ENCODE measurements around the gene ZNF664. TPM values are rescaled to one million over a fixed set of nuclear protein-coding genes. Genes with fewer than 3 reads are reported as not detected.

ZNF664 gene
- total and polyA plus RNA-seq, 2 of the 8 experiments (the other 6 are each of a cell fraction or from before 2014, with no cell fraction given): 22.8 to 51.4 TPM

DNA sequence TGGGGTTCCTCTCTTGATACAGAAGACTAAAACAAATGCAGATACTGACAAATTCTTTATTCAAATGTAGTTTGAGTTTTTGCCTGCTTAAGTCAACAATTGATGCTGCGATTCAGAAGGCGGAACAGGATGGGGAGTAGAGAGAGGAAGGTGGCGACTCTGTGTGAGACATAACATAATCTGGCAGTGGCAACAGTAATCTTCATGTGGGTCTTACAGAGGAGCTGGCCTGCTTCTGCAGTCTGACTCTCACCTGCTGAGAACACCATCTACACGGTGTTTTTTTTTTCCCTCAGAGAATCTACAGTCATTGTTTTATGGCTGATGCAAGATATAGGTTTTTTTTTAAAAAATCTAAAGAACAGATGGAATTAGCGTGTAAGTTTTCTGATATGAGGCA lies 10.5 kb upstream of the ZNF664 start:
- Histone ChIP-seq H3K23me2 (ENCODE audit: low read depth, low read length) (no peaks in the 10 kb centered on the region), H3K4me2 (ENCODE audit: insufficient read depth in 1 of 2, low read depth in 2 of 2, low read length in 2 of 2) (no peak overlapping the region), H4K5ac (ENCODE audit: insufficient read length, low read depth, low read length) (no peak overlapping the region), H3K9me3 (ENCODE audit: insufficient read depth in 2 of 2, low read depth in 1 of 2, low read length in 1 of 2) (no peaks in the 10 kb centered on the region), H3K9ac (replicated peaks in 1 of 4; ENCODE audit: extremely low read depth in 1 of 4, low read depth in 3 of 4, low read length in 3 of 4) (no peak overlapping the region), H3K36me3 (ENCODE audit: control insufficient read depth in 2 of 4, insufficient read depth in 4 of 4, low read length in 3 of 4) (0 out of 8 replicates have a peak, but pooled peaks cover 0 to 2% (median 0%) of the 10 kb centered on the region in 4 experiments), H4K8ac (ENCODE audit: extremely low read depth, insufficient read depth, low read length) (no peak overlapping the region), H3K27me3 (replicated peaks in 1 of 4; ENCODE audit: control insufficient read depth in 3 of 4, extremely low read depth in 1 of 4, insufficient read depth in 3 of 4, low read length in 3 of 4) (peaks cover 42 to 71% (median 65%) of the 10 kb centered on the region in 4 experiments), H3K56ac (replicated peaks; ENCODE audit: insufficient read length, low read depth, low read length) (no peak overlapping the region), H2BK5ac (ENCODE audit: low read depth, low read length) (no peak overlapping the region), H4K20me1 (replicated peaks in 1 of 2; ENCODE audit: control insufficient read depth in 1 of 2, insufficient read depth in 2 of 2, low read length in 2 of 2) (peaks cover 2 to 16% of the 10 kb centered on the region in 2 experiments), H2BK120ac (replicated peaks; ENCODE audit: low read depth, low read length) (no peak overlapping the region), H2AK5ac (ENCODE audit: low read depth, low read length) (no peak overlapping the region), H2BK20ac (ENCODE audit: low read length) (no peak overlapping the region), H2BK15ac (ENCODE audit: low read length) (no peak overlapping the region), H3K4me1 (replicated peaks in 1 of 4; ENCODE audit: control insufficient read depth in 3 of 4, insufficient read depth in 4 of 4, low read length in 3 of 4) (no peaks in the 10 kb centered on the region), H3K14ac (ENCODE audit: insufficient read length) (no peak overlapping the region), H2AFZ (ENCODE audit: low read length) (no peak overlapping the region), H3K79me1 (ENCODE audit: low read depth, low read length) (no peaks in the 10 kb centered on the region), H3K18ac (ENCODE audit: extremely low read depth, low read length) (no peak overlapping the region), H2BK12ac (ENCODE audit: low read depth, low read length) (no peak overlapping the region), H3K79me2 (ENCODE audit: control insufficient read depth in 1 of 2, insufficient read depth in 2 of 2, low read length in 2 of 2) (no peaks in the 10 kb centered on the region), H3K4ac (replicated peaks; ENCODE audit: insufficient read length, low read depth, low read length) (no peak overlapping the region), H3K27ac (ENCODE audit: low read depth, low read length) (no peak overlapping the region), H4K91ac (replicated peaks; ENCODE audit: insufficient read length, low read length) (no peak overlapping the region), H3K23ac (ENCODE audit: insufficient read length) (no peak overlapping the region), H3K4me3 (ENCODE audit: extremely low read depth in 1 of 4, insufficient read depth in 2 of 4, low read depth in 3 of 4, low read length in 4 of 4) (no peak overlapping the region)
- FAIRE-seq (no peak), DNase-seq (ENCODE audit: low read depth in 1 of 2, low spot score in 2 of 2) (no peak)
- CTCF ChIA-PET (ENCODE audit: partially characterized antibody): interaction anchor here (0.7 to 2.1 kb wide), 6 partner anchors 9 to 57 kb away, joined by 3 to 14 read pairs (median 4); no protein-coding TSS in a partner anchor
- WGBS, 2 experiments (ENCODE audit: extremely low coverage in 1 of 2, insufficient coverage in 1 of 2, insufficient read length in 1 of 2, insufficient replicate concordance in 2 of 2, low coverage in 1 of 2, low lambda C conversion rate in 2 of 2, missing lambda C conversion rate in 1 of 2): 81% methylated on average over 5 of the region's 5 CpGs; no CpG with 5 or more reads in 1 of the 2 experiments
- no peak for TF ChIP-seq KDM1A (IDR thresholded peaks at IDR 0.05; ENCODE audit: borderline replicate concordance, low read length)
- no peak for TF ChIP-seq RFX5 (IDR thresholded peaks at IDR 0.05; ENCODE audit: borderline replicate concordance, low read depth, low read length)
- POLR2A ChIA-PET (ENCODE audit: partially characterized antibody): no interaction called here
